Peyer's patch (tissue), 4 donors: ENCODE data around the gene ARSG. TPM values are rescaled to one million over a fixed set of nuclear protein-coding genes. Genes with fewer than 3 reads are reported as not detected.
"Not testable (repeated sequence)": the region's sequence is repeated elsewhere in the genome, so short reads cannot be mapped to it uniquely, and the experiment has no call there.

ENCODE experiments used
- DNase-seq, 3 donors: peaks; one replicate each; pipeline ENCODE4 v3.0.0-alpha.2; 2017 to 2019
- H3K27ac ChIP-seq, 4 donors: fragments of 200-600 bp; sonication (generic); one replicate each; pipeline ENCODE4 v1.5.1; 2016 to 2019
- H3K27me3 ChIP-seq, 2 donors: fragments of 200-600 bp; sonication (generic); one replicate each; pipeline ENCODE4 v1.5.1; 2019
- H3K36me3 ChIP-seq, 3 donors: fragments of 200-600 bp; sonication (generic); one replicate each; pipeline ENCODE4 v1.5.1; 2016 to 2019
- H3K4me1 ChIP-seq, 4 donors: fragments of 200-600 bp; sonication (generic); one replicate each; pipeline ENCODE4 v1.5.1; 2016 to 2019
- H3K4me3 ChIP-seq, 4 donors: fragments of 200-600 bp; sonication (generic); 1 replicate in 3 of 4; 2 replicates in 1 of 4; pipeline ENCODE4 v1.5.1; 2016 to 2019; ENCODE audit warnings: mild to moderate bottlenecking in 1 of 4
- H3K9me3 ChIP-seq, 4 donors: fragments of 200-600 bp; sonication (generic); one replicate each; pipeline ENCODE4 v1.5.1; 2016 to 2019; ENCODE audit warnings: mild to moderate bottlenecking in 1 of 4
- POLR2A ChIP-seq, 2 donors: fragments of 450-650 bp; IDR thresholded peaks; one replicate each; pipeline ENCODE4 v1.5.1; 2017; ENCODE audit warnings: antibody characterized with exemption in 2 of 2, mild to moderate bottlenecking in 2 of 2, moderate library complexity in 2 of 2
- total RNA-seq, 4 donors: library from RNA; depleted of rRNA; stranded (reverse); fragments of >200 nt; gene quantifications; one replicate each; pipeline ENCODE4 v1.1.0, GENCODE V29; 2016
- TF ChIP-seq, protein P1 (sequence below), 6 experiments: fragments of 450-650 bp in 4 of 6; fragments of 200-600 bp in 2 of 6; sonication (generic) in 1 of 6; IDR thresholded peaks; one replicate each; pipeline ENCODE4 v1.5.1; 2017 to 2019; ENCODE audit warnings: antibody characterized with exemption in 6 of 6, mild to moderate bottlenecking in 3 of 6, moderate library complexity in 1 of 6

ARSG gene
- total RNA-seq, 4 donors from 2014 or later: 0.70 to 29.7 (median 2.0) TPM

DNA sequence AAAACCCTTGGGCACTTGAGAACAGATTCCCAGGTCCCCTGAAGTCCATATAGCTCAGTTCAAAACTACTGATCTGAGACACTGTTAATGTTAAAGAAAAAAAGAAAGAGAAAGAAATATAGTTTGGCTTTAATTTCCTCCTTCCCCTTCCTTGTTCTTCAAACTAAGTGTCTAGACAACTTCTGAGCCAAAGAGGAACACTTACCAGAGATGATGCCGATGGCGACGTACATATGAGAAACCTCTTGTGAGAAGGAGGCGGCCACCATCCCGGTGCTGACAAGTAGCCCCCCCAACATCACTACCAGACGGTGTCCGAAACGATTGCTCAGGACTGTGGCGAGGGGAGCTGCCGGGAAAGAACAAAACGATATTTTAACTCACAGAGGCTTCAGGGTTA lies 17.6 kb upstream of the ARSG start:
- H3K27ac ChIP-seq: no peak overlapping the region
- TF ChIP-seq POLR2A (IDR thresholded peaks at IDR 0.05): no peak
- TF ChIP-seq, protein P1, sequence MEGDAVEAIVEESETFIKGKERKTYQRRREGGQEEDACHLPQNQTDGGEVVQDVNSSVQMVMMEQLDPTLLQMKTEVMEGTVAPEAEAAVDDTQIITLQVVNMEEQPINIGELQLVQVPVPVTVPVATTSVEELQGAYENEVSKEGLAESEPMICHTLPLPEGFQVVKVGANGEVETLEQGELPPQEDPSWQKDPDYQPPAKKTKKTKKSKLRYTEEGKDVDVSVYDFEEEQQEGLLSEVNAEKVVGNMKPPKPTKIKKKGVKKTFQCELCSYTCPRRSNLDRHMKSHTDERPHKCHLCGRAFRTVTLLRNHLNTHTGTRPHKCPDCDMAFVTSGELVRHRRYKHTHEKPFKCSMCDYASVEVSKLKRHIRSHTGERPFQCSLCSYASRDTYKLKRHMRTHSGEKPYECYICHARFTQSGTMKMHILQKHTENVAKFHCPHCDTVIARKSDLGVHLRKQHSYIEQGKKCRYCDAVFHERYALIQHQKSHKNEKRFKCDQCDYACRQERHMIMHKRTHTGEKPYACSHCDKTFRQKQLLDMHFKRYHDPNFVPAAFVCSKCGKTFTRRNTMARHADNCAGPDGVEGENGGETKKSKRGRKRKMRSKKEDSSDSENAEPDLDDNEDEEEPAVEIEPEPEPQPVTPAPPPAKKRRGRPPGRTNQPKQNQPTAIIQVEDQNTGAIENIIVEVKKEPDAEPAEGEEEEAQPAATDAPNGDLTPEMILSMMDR (IDR thresholded peaks at IDR 0.05): no peak
- H3K4me1 ChIP-seq: no peaks in the 10 kb centered on the region
- no peak for DNase-seq
- no peaks in the 10 kb centered on the region for H3K27me3 ChIP-seq
- H3K9me3 ChIP-seq: peaks cover 0 to 5% (median 0%) of the 10 kb centered on the region in 4 donors
- no peak overlapping the region for H3K4me3 ChIP-seq
- no peaks in the 10 kb centered on the region for H3K36me3 ChIP-seq

DNA sequence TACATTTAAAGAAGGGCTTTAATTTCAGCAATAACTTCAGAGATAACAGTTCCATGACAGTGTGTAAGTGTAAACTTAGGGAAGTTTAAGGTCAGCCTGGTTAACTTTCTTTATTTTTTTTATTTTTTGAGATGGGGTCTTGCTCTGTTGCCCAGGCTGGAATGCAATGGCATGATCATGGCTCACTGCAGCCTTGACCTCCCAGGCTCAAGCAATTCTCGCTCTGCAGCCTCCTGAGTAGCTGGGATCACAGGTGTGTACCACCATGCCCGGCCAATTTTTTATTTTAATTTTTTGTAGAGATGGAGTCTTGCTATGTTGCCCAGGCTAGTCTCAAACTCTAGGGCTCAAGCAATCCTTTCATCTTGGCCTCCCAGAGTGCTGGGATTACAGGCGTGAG lies 15.0 kb upstream of the ARSG start:
- not testable (repeated sequence) for H3K4me1 ChIP-seq, H3K27ac ChIP-seq, H3K4me3 ChIP-seq, DNase-seq, H3K9me3 ChIP-seq, H3K27me3 ChIP-seq, H3K36me3 ChIP-seq

DNA sequence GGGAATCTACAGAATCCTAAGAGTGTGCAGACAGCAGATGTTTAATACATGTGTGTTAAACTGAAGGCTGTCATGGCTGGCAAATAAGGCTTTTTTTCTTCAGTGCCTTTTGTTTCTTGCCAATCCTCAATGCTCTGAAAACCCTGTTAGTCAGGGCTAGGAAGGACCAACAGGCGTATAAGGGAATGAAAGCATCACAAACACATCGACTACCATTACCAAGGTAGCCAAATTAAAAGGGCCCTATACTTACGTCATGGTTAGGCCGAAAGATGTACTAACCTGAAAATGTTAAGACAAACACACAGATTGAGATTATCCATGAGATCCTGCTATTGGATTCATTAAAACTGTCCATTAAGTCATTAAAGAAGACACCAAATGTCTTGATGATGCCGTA lies 13.5 kb upstream of the ARSG start:
- Histone ChIP-seq H3K27ac (no peak overlapping the region), H3K9me3 (peaks cover 0 to 5% (median 0%) of the 10 kb centered on the region in 4 donors), H3K4me1 (no peaks in the 10 kb centered on the region), H3K36me3 (no peaks in the 10 kb centered on the region), H3K4me3 (no peak overlapping the region), H3K27me3 (no peaks in the 10 kb centered on the region)
- no peak for TF ChIP-seq POLR2A (IDR thresholded peaks at IDR 0.05)
- TF ChIP-seq, protein P1 (IDR thresholded peaks at IDR 0.05): no peak
- no peak for DNase-seq

DNA sequence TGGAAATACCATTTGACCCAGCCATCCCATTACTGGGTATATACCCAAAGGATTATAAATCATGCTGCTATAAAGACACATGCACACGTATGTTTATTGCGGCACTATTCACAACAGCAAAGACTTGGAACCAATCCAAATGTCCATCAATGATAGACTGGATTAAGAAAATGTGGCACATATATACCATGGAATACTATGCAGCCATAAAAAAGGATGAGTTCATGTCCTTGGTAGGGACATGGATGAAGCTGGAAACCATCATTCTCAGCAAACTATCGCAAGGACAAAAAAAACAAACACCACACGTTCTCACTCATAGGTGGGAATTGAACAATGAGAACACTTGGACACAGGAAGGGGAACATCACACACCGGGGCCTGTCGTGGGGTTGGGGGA lies 9.3 kb upstream of the ARSG start:
- not testable (repeated sequence) for H3K4me1 ChIP-seq, DNase-seq, H3K36me3 ChIP-seq, H3K4me3 ChIP-seq, H3K9me3 ChIP-seq, H3K27me3 ChIP-seq, H3K27ac ChIP-seq

DNA sequence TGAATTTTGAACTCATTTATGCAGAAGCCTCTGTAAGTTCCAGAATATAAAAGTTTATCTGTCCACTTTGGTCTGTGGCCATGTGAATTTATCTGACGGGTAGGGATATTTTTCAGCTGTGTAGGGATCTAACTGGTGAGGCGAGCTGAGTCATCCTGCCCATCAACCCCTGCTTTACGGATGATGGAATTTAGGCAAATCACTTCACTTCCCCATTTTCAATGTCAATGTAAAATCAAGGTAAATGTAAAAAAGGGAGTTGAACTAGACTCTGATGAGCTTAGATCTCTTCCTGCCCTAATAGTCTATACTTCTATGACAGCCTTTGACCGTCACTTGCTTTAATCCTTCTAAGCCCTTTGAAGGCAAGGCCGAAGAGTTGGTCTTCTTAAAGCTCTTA lies 2.9 kb upstream of the ARSG start:
- DNase-seq: peak in 2 of 3 donors; percentile 61 to 62
- H3K9me3 ChIP-seq: no peaks in the 10 kb centered on the region
- H3K4me1 ChIP-seq: peaks cover 0 to 29% (median 16%) of the 10 kb centered on the region in 4 donors
- no peaks in the 10 kb centered on the region for H3K36me3 ChIP-seq
- H3K4me3 ChIP-seq: no peak overlapping the region
- H3K27ac ChIP-seq: peak overlapping the region in 1 of 4 donors; percentile 99
- TF ChIP-seq POLR2A (IDR thresholded peaks at IDR 0.05): no peak
- TF ChIP-seq, protein P1 (IDR thresholded peaks at IDR 0.05): no peak
- H3K27me3 ChIP-seq: peaks cover 0 to 25% of the 10 kb centered on the region in 2 donors

DNA sequence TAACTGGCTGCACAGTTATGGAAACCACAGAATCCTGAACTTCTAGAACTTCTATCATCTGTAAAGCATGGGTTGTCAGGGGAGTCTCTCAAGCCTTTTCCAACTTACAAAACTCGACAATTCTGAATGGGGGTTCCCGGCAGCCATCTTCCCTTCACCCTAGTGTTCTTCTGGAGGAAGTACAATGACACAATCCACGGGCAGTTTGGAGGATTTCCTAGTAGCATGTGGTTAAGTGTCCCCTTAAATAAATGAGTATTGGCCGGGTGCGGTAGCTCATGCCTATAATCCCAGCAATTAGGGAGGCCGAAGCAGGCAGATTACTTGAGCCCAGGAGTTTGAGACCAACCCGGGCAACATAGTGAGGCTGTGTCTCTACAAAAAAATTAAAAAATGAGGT lies 2.5 kb upstream of the ARSG start:
- TF ChIP-seq, protein P1 (IDR thresholded peaks at IDR 0.05): peak in 1 of 6 experiments; percentile 15
- no peak for TF ChIP-seq POLR2A (IDR thresholded peaks at IDR 0.05)

DNA sequence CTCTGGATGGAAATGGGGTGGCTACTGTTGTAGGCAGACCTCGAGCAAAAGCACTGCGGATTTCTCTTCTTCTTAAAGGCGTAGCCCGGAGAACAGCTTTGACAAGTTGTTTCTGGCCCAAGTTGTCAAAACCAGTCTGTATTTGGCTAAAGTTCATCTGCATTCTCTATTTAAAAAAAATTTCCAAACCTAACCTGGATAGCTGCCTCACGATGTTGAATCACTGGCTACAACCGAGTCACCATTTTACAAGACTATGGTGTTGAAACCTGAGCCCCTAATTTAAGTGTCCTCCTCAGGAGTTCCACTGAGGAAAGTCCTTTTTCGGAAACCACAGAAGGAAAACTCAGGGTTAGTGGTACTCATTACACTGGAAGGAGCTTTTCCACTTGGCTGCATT lies 1.8 kb upstream of the ARSG start:
- TF ChIP-seq, protein P1 (IDR thresholded peaks at IDR 0.05): no peak
- TF ChIP-seq POLR2A (IDR thresholded peaks at IDR 0.05): no peak
- H3K27me3 ChIP-seq: peaks cover 0 to 26% of the 10 kb centered on the region in 2 donors
- peak overlapping the region in 1 of 4 donors; percentile 78 for H3K4me3 ChIP-seq
- DNase-seq: no peak
- H3K36me3 ChIP-seq: no peaks in the 10 kb centered on the region
- H3K9me3 ChIP-seq: no peaks in the 10 kb centered on the region
- H3K4me1 ChIP-seq: peaks cover 0 to 29% (median 16%) of the 10 kb centered on the region in 4 donors
- H3K27ac ChIP-seq: peak overlapping the region in 1 of 4 donors; percentile 99

More for the DNA sequence above, 2.5 kb upstream of the ARSG start:
- peak in 1 of 3 donors; percentile 25 for DNase-seq
- Histone ChIP-seq H3K36me3 (no peaks in the 10 kb centered on the region), H3K4me1 (peaks cover 0 to 29% (median 16%) of the 10 kb centered on the region in 4 donors), H3K9me3 (no peaks in the 10 kb centered on the region), H3K4me3 (no peak overlapping the region), H3K27ac (peak overlapping the region in 1 of 4 donors; percentile 99), H3K27me3 (peaks cover 0 to 26% of the 10 kb centered on the region in 2 donors)
